ENCODE measurements around the gene WDR4.

GRCh38 chr21:42835211-42835610 is 44.1 kb downstream of the WDR4 start:
- TF ChIP-seq CTCF (IDR thresholded peaks at IDR 0.05) (no peak), POLR2A (IDR thresholded peaks at IDR 0.05) (no peak), EP300 (IDR thresholded peaks at IDR 0.05) (no peak)
